HCT116 (cell line): ENCODE measurements around the gene SLC23A3. TPM values are rescaled to one million over a fixed set of nuclear protein-coding genes. Genes with fewer than 3 reads are reported as not detected.

Experiments used
- ATAC-seq: fragments of 200-7000 bp; cut with Tn5 transposase; 2 replicates; pipeline ENCODE4 v1.9.1; 2020; ENCODE audit warnings: mild to moderate bottlenecking, moderate library complexity
- BruUV-seq: library from RNA; stranded (reverse); fragments of 400-500 nt; replicated peaks from 2 replicates; lab custom pipeline; 2021; lab: Mats Ljungman, UMichigan
- CTCF ChIA-PET: fragments of 300-600 bp; sonication (Branson Sonifier 250); formaldehyde crosslinking; loops from one replicate; lab custom pipeline; 2021; ENCODE audit warnings: antibody characterized with exemption; lab: Charles Lee
- POLR2A ChIA-PET: fragments of 300-600, 350-600 bp; sonication (Branson Sonifier 250); formaldehyde crosslinking; loops from one replicate; lab custom pipeline; 2021; ENCODE audit warnings: antibody characterized with exemption; lab: Charles Lee
- RAD21 ChIA-PET, 2 experiments: fragments of 300-600 bp; sonication (Branson Sonifier 250); formaldehyde crosslinking; loops; one replicate each; lab custom pipeline; 2023; ENCODE audit warnings: low total read pairs in 2 of 2; ENCODE audit not compliant: uncharacterized antibody in 2 of 2, unreplicated experiment in 2 of 2, low non-redundant PET in 1 of 2; lab: Charles Lee
- DNase-seq: peaks from one replicate; pipeline ENCODE4 v3.0.0-alpha.2; 2010; ENCODE audit warnings: low read depth, low spot score
- H2AFZ ChIP-seq: fragments of 200-600 bp; shearing (Covaris generic), sonication (generic); 2 replicates; pipeline ENCODE4 v1.6.1; 2017; ENCODE audit warnings: low read depth, mixed run types, mixed read lengths, antibody characterized with exemption, low read length; ENCODE audit not compliant: poor library complexity, severe bottlenecking
- H3K27ac ChIP-seq: 2 replicates; pipeline ENCODE4 v1.5.1; 2012; ENCODE audit warnings: low read depth, low read length
- H3K27me3 ChIP-seq: fragments of 200-600 bp; sonication (generic); 2 replicates; pipeline ENCODE4 v1.6.1; 2016; ENCODE audit warnings: mixed run types, low read length, mixed read lengths; ENCODE audit not compliant: insufficient read depth
- H3K36me3 ChIP-seq, 2 experiments: fragments of 200-500 bp in 1 of 2; fragments of 200-600 bp in 1 of 2; sonication (Bioruptor generic) in 1 of 2; sonication (generic) in 1 of 2; 2 replicates each; pipeline versions ENCODE4 v1.5.1 to v1.6.1; 2014 to 2016; ENCODE audit warnings: low read length in 2 of 2, inconsistent platforms in 1 of 2, mixed read lengths in 1 of 2, mixed run types in 1 of 2; ENCODE audit not compliant: insufficient read depth in 2 of 2, control insufficient read depth in 1 of 2
- H3K4me1 ChIP-seq, 2 experiments: fragments of 200-600 bp in 1 of 2; sonication (generic) in 1 of 2; 2 replicates each; pipeline versions ENCODE4 v1.5.1 to v1.6.1; 2012 to 2017; ENCODE audit warnings: low read length in 2 of 2, inconsistent platforms in 1 of 2, mild to moderate bottlenecking in 1 of 2, mixed read lengths in 1 of 2, mixed run types in 1 of 2, moderate library complexity in 1 of 2; ENCODE audit not compliant: insufficient read depth in 2 of 2, control insufficient read depth in 1 of 2
- H3K4me2 ChIP-seq: fragments of 200-600 bp; sonication (generic); 2 replicates; pipeline ENCODE4 v1.6.1; 2017; ENCODE audit warnings: mixed run types, low read length, mixed read lengths
- H3K4me3 ChIP-seq, 2 experiments: fragments of 200-600 bp in 1 of 2; sonication (generic) in 1 of 2; replicated peaks in 1 of 2; 2 replicates each; pipeline ENCODE4 v1.5.1; 2011 to 2016; ENCODE audit warnings: low read length in 2 of 2, control low read depth in 1 of 2, low read depth in 1 of 2, mild to moderate bottlenecking in 1 of 2, mixed read lengths in 1 of 2, mixed run types in 1 of 2
- H3K79me2 ChIP-seq: fragments of 200-600 bp; sonication (generic); 2 replicates; pipeline ENCODE4 v1.6.1; 2017; ENCODE audit warnings: mild to moderate bottlenecking, mixed run types, low read length, moderate library complexity, mixed read lengths; ENCODE audit not compliant: insufficient read depth
- H3K9ac ChIP-seq: fragments of 200-600 bp; sonication (generic); 2 replicates; pipeline ENCODE4 v1.6.1; 2016; ENCODE audit warnings: low read length, mixed read lengths
- H3K9me2 ChIP-seq: fragments of 200-600 bp; sonication (generic), shearing (Covaris generic); 2 replicates; pipeline ENCODE4 v1.6.1; 2017; ENCODE audit warnings: mixed run types, mild to moderate bottlenecking, moderate library complexity; ENCODE audit not compliant: insufficient read depth
- H3K9me3 ChIP-seq, 2 experiments: fragments of 200-500 bp in 1 of 2; fragments of 200-600 bp in 1 of 2; sonication (Bioruptor generic) in 1 of 2; sonication (generic) in 1 of 2; 2 replicates each; pipeline ENCODE4 v1.6.1; 2014 to 2017; ENCODE audit warnings: low read length in 2 of 2, mixed read lengths in 2 of 2, inconsistent platforms in 1 of 2, low read depth in 1 of 2, mild to moderate bottlenecking in 1 of 2, mixed run types in 1 of 2, moderate library complexity in 1 of 2; ENCODE audit not compliant: control insufficient read depth in 1 of 2, insufficient read depth in 1 of 2
- H4K20me1 ChIP-seq: fragments of 200-600 bp; sonication (generic), shearing (Covaris generic); 2 replicates; pipeline ENCODE4 v1.6.1; 2017; ENCODE audit warnings: mixed run types, mild to moderate bottlenecking, moderate library complexity; ENCODE audit not compliant: insufficient read depth
- CEBPB ChIP-seq: IDR thresholded peaks from 2 replicates; pipeline ENCODE4 v1.6.1; 2012; ENCODE audit warnings: low read depth
- EZH2phosphoT487 ChIP-seq: fragments of 200-600 bp; IDR thresholded peaks from 2 replicates; pipeline ENCODE4 v1.6.1; 2018; ENCODE audit warnings: antibody characterized with exemption, borderline replicate concordance
- FOSL1 ChIP-seq: IDR thresholded peaks from 2 replicates; pipeline ENCODE4 v1.6.1; 2012; ENCODE audit warnings: low read depth
- SIN3A ChIP-seq: IDR thresholded peaks from 2 replicates; pipeline ENCODE4 v1.6.1; 2012; ENCODE audit warnings: low read depth
- ZBTB33 ChIP-seq: IDR thresholded peaks from 2 replicates; pipeline ENCODE4 v1.6.1; 2011; ENCODE audit warnings: mild to moderate bottlenecking, low read length, moderate library complexity; ENCODE audit not compliant: insufficient replicate concordance; ENCODE audit errors: extremely low read depth
- intact Hi-C: fragments of 100-400 bp; cut with micrococcal nuclease; formaldehyde crosslinking; loops from 2 replicates; pipeline ENCODE4 v1.10.0; 2022
- total RNA-seq: library from RNA; stranded (reverse); gene quantifications from one replicate; pipeline ENCODE4 v1.2.1, GENCODE V29; 2021; ENCODE audit not compliant: unreplicated experiment
- TF ChIP-seq, protein P1 (sequence below): IDR thresholded peaks from 2 replicates; pipeline ENCODE4 v1.6.1; 2012; ENCODE audit warnings: low read depth

The SLC23A3 gene
- total RNA-seq, 1 experiment from 2014 or later, result 4.8 TPM

GRCh38 chr2:219213026-219213415 is 43.2 kb upstream of the SLC23A3 start (continued):
- no peak for TF ChIP-seq FOSL1

DNA sequence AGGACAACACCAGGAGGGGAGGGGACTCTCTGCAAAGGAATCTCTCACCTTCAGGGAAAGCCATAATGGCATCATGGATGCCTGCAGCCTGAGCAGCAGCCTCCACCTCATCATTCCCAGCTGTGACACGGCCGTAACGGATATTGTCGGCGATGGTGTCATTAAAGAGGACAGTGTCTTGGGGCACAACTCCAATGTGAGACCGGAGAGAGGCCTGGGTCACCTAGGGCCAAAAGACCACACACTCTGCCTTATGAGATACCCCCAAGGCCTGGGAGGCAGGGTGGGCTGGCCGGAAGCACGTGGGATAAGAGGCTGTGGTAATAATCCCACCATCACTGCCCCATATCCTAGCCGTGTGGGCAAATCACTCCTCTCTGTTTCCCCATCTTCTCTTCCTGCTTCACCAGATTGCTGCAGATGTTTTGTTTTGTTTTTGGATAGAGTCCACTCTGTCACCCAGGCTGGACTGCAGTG is 41.1 kb upstream of the SLC23A3 start:
- RAD21 ChIA-PET, result no interaction called here
- intact Hi-C loops, result loop anchor here (2.0 kb wide), 2 partner anchors 40 to 50 kb away; partner anchors contain the start of genes NHEJ1 and SLC23A3
- peaks cover 9 to 15% of the 10 kb centered on the region in 2 experiments for H3K4me1 ChIP-seq
- CTCF ChIA-PET, result interaction anchor here (0.8 to 1.7 kb wide), 9 partner anchors 34 to 181 kb away, joined by 3 to 10 read pairs (median 4); partner anchors contain the start of genes CNPPD1 and NHEJ1
- H3K27ac ChIP-seq, result no peak overlapping the region
- H3K79me2 ChIP-seq, result no peaks in the 10 kb centered on the region
- no peak overlapping the region for H3K4me2 ChIP-seq
- no peak overlapping the region for H2AFZ ChIP-seq
- no peaks in the 10 kb centered on the region for H3K9me3 ChIP-seq
- H3K9ac ChIP-seq, result no peak overlapping the region
- H4K20me1 ChIP-seq, result no peaks in the 10 kb centered on the region
- H3K36me3 ChIP-seq, result peaks cover 10 to 23% of the 10 kb centered on the region in 2 experiments; a peak in 3 of 4 replicates
- H3K27me3 ChIP-seq, result no peaks in the 10 kb centered on the region
- H3K9me2 ChIP-seq, result no peaks in the 10 kb centered on the region
- POLR2A ChIA-PET, result interaction anchor here (1.1 kb wide), 1 partner anchor 16 kb away, joined by 3 read pairs; no protein-coding TSS in a partner anchor
- TF ChIP-seq SIN3A (no peak), CEBPB (no peak), ZBTB33 (no peak), EZH2phosphoT487 (no peak)
- TF ChIP-seq, protein P1, sequence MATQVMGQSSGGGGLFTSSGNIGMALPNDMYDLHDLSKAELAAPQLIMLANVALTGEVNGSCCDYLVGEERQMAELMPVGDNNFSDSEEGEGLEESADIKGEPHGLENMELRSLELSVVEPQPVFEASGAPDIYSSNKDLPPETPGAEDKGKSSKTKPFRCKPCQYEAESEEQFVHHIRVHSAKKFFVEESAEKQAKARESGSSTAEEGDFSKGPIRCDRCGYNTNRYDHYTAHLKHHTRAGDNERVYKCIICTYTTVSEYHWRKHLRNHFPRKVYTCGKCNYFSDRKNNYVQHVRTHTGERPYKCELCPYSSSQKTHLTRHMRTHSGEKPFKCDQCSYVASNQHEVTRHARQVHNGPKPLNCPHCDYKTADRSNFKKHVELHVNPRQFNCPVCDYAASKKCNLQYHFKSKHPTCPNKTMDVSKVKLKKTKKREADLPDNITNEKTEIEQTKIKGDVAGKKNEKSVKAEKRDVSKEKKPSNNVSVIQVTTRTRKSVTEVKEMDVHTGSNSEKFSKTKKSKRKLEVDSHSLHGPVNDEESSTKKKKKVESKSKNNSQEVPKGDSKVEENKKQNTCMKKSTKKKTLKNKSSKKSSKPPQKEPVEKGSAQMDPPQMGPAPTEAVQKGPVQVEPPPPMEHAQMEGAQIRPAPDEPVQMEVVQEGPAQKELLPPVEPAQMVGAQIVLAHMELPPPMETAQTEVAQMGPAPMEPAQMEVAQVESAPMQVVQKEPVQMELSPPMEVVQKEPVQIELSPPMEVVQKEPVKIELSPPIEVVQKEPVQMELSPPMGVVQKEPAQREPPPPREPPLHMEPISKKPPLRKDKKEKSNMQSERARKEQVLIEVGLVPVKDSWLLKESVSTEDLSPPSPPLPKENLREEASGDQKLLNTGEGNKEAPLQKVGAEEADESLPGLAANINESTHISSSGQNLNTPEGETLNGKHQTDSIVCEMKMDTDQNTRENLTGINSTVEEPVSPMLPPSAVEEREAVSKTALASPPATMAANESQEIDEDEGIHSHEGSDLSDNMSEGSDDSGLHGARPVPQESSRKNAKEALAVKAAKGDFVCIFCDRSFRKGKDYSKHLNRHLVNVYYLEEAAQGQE, result no peak
- DNase-seq (no peak), ATAC-seq (no peak)
- H3K4me3 ChIP-seq, result no peak overlapping the region
- no TSS peak for BruUV-seq
